GM21526 (cell line): Measurements from ENCODE around the gene C6orf163.
"Not testable (repeated sequence)": the region's sequence is repeated elsewhere in the genome, so short reads cannot be mapped to it uniquely, and the experiment has no call there.

ENCODE experiments used
- ATAC-seq: cut with Tn5 transposase; IDR thresholded peaks from one replicate; pipeline ENCODE4 v1.9.1; 2021; ENCODE audit warnings: moderate library complexity; ENCODE audit not compliant: unreplicated experiment, low FRiP score

The C6orf163 gene

GRCh38 chr6:87344731-87345130, at the start of gene C6orf163:
Gene C6orf163 (plus strand): TSS chr6:87344813. CDS start chr6:87345100, 287 bp downstream.
- no peak for ATAC-seq

GRCh38 chr6:87297119-87297518, 47.5 kb upstream of the C6orf163 start:
- no peak for ATAC-seq

GRCh38 chr6:87301277-87301676, 43.3 kb upstream of the C6orf163 start:
- ATAC-seq = not testable (repeated sequence)

- ATAC-seq = no peak
These were observed 35.6 kb upstream of the C6orf163 start for GRCh38 chr6:87308970-87309369.

- no peak for ATAC-seq
These were observed 31.8 kb upstream of the C6orf163 start for GRCh38 chr6:87312860-87313259.

GRCh38 chr6:87315071-87315470, 29.5 kb upstream of the C6orf163 start:
- no peak for ATAC-seq

GRCh38 chr6:87319271-87319987, 25.2 kb upstream of the C6orf163 start:
- ATAC-seq = no peak

- peak; percentile 100 for ATAC-seq
These were observed 22.1 kb upstream of the C6orf163 start, which contains the start of gene SMIM8 for GRCh38 chr6:87322304-87323212. Gene SMIM8 (plus strand): TSS chr6:87322588. CDS start chr6:87337032, 14,444 bp downstream.

GRCh38 chr6:87323880-87324279, 20.7 kb upstream of the C6orf163 start:
- ATAC-seq = not testable (repeated sequence)

GRCh38 chr6:87330961-87331360, 13.7 kb upstream of the C6orf163 start:
- no peak for ATAC-seq

GRCh38 chr6:87333033-87333432, 11.6 kb upstream of the C6orf163 start:
- ATAC-seq = no peak

- no peak for ATAC-seq
These were observed 10.9 kb upstream of the C6orf163 start for GRCh38 chr6:87333591-87334181.

- no peak for ATAC-seq
These were observed 9.9 kb upstream of the C6orf163 start for GRCh38 chr6:87334683-87335082.

GRCh38 chr6:87336367-87336766, 8.2 kb upstream of the C6orf163 start:
- no peak for ATAC-seq

GRCh38 chr6:87340230-87340629, 4.4 kb upstream of the C6orf163 start:
- no peak for ATAC-seq

GRCh38 chr6:87341158-87341557, 3.5 kb upstream of the C6orf163 start:
- no peak for ATAC-seq

- ATAC-seq = peak; percentile 92
These were observed 2.7 kb upstream of the C6orf163 start for GRCh38 chr6:87341899-87342298.

GRCh38 chr6:87342829-87343228, 1.8 kb upstream of the C6orf163 start:
- no peak for ATAC-seq

- ATAC-seq = no peak
These were observed 2.1 kb downstream of the C6orf163 start for GRCh38 chr6:87346700-87347099.

- ATAC-seq = no peak
These were observed 5.3 kb downstream of the C6orf163 start for GRCh38 chr6:87349896-87350295.

- ATAC-seq = no peak
These were observed 5.9 kb downstream of the C6orf163 start for GRCh38 chr6:87350516-87350915.
